ENCODE data around the gene TRMT44. TPM values are rescaled to one million over a fixed set of nuclear protein-coding genes. Genes with fewer than 3 reads are reported as not detected.

The TRMT44 gene, protein sequence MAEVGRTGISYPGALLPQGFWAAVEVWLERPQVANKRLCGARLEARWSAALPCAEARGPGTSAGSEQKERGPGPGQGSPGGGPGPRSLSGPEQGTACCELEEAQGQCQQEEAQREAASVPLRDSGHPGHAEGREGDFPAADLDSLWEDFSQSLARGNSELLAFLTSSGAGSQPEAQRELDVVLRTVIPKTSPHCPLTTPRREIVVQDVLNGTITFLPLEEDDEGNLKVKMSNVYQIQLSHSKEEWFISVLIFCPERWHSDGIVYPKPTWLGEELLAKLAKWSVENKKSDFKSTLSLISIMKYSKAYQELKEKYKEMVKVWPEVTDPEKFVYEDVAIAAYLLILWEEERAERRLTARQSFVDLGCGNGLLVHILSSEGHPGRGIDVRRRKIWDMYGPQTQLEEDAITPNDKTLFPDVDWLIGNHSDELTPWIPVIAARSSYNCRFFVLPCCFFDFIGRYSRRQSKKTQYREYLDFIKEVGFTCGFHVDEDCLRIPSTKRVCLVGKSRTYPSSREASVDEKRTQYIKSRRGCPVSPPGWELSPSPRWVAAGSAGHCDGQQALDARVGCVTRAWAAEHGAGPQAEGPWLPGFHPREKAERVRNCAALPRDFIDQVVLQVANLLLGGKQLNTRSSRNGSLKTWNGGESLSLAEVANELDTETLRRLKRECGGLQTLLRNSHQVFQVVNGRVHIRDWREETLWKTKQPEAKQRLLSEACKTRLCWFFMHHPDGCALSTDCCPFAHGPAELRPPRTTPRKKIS
- total RNA-seq (2021; ENCODE audit: unreplicated experiment) = 25.8 TPM
- 8.2 and 10.2 TPM in 2 replicates for polyA plus RNA-seq (2012)
- Bru-seq, nascent RNA = percentile 79 among the genes with signal in this experiment
- percentile 69 among the genes with signal in this experiment for BruChase-seq, experiment 1, labeled RNA remaining after a 6-hour chase
- BruChase-seq, experiment 2, labeled RNA remaining after a 2-hour chase = percentile 73 among the genes with signal in this experiment
- long read RNA-seq, transcript TRMT44-201 (11 exons, 2,799 nt) = major isoform, 19 of 38 reads
- long read RNA-seq, partial matches to known transcripts = 7 of 38 reads
- long read RNA-seq, other reads (novel, unspliced or antisense) = 12 of 38 reads

DNA sequence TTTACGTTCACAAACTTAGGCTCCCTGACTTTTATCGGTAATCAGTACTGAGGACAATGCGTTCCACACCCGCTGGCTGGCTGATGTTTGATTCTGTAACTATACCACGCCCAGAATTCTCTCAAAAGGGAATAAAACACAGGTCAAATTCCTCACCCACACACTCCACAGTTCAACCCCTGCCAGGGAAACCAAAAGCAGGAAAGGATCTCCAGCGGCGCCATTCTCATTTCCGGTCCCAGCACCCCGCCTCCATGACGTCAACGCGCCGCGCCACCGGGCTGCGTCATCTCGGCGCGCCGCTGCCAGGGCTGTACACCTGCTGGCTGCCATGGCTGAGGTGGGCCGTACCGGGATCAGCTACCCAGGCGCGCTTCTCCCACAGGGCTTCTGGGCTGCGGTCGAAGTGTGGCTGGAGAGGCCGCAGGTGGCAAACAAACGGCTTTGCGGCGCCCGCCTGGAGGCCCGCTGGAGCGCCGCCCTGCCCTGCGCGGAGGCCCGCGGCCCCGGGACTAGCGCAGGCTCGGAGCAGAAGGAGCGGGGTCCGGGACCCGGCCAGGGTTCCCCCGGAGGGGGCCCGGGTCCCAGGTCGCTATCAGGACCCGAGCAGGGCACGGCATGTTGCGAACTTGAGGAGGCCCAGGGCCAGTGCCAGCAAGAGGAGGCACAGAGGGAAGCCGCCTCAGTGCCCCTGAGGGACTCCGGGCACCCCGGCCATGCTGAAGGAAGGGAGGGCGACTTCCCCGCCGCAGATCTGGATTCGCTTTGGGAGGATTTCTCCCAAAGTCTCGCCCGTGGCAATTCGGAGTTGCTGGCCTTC, at the start of gene TRMT44, which contains the start of gene ACOX3:
Gene TRMT44 (plus strand): TSS at position 286 of the 820 bp plus-strand sequence. CDS start 46 bp downstream, at position 332.
Gene ACOX3 (minus strand): TSS at position 232 of the 820 bp plus-strand sequence. CDS start 24,202 bp downstream, outside the sequence.
- POLR2A ChIA-PET = interaction anchor here (1.0 to 1.1 kb wide), 3 partner anchors 11 to 13 kb away, joined by 3 to 5 read pairs (median 3); no protein-coding TSS in a partner anchor
- CTCF ChIA-PET = no interaction called here
- no TSS peak for BruUV-seq (replicated peaks)

More for the DNA sequence above, at the start of gene TRMT44, which contains the start of gene ACOX3:
- H3K79me2 ChIP-seq (ENCODE audit: insufficient read depth, low read length) = peaks cover 93% of the 10 kb centered on the region
- H4K20me1 ChIP-seq (ENCODE audit: insufficient read depth) = no peaks in the 10 kb centered on the region
- H3K9me3 ChIP-seq (ENCODE audit: control insufficient read depth in 1 of 2, insufficient read depth in 1 of 2, low read depth in 1 of 2, low read length in 2 of 2) = no peaks in the 10 kb centered on the region
- intact Hi-C loops (cut with micrococcal nuclease) = loop anchor here (1.0 kb wide), 1 partner anchor 12 kb away; no protein-coding TSS in a partner anchor
- RAD21 ChIA-PET (ENCODE audit: low non-redundant PET in 1 of 2, low total read pairs in 2 of 2, uncharacterized antibody in 2 of 2, unreplicated experiment in 2 of 2) = interaction anchor here in 1 of 2 experiments (0.6 kb wide), 1 partner anchor 173 kb away, joined by 3 read pairs; no protein-coding TSS in a partner anchor
- H3K27me3 ChIP-seq (ENCODE audit: insufficient read depth, low read length) = no peaks in the 10 kb centered on the region
- H3K9me2 ChIP-seq (ENCODE audit: insufficient read depth) = no peaks in the 10 kb centered on the region
- ATAC-seq = peak; percentile 93
- H2AFZ ChIP-seq (ENCODE audit: low read depth, low read length, poor library complexity, severe bottlenecking) = no peak within 1 kb of the TSS
- peak within 1 kb of the TSS; percentile 93 for H3K4me2 ChIP-seq (ENCODE audit: low read length)
- H3K4me1 ChIP-seq (ENCODE audit: control insufficient read depth in 1 of 2, insufficient read depth in 2 of 2, low read length in 2 of 2) = peaks cover 11 to 19% of the 10 kb centered on the region in 2 experiments; a peak in 3 of 4 replicates
- H3K4me3 ChIP-seq (replicated peaks in 1 of 2; ENCODE audit: low read depth in 1 of 2, low read length in 2 of 2) = peak within 1 kb of the TSS; percentile 87 to 99
- TF ChIP-seq SIN3A (IDR thresholded peaks at IDR 0.05; ENCODE audit: low read depth) (peak; percentile 91), EGR1 (IDR thresholded peaks at IDR 0.05; ENCODE audit: low read depth) (peak; percentile 56), ZFX (IDR thresholded peaks at IDR 0.05) (peak; percentile 86), YY1 (IDR thresholded peaks at IDR 0.05; ENCODE audit: extremely low read depth, insufficient replicate concordance, low read depth, low read length) (peak; percentile 93), SRF (IDR thresholded peaks at IDR 0.05; ENCODE audit: low read depth) (peak; percentile 98), POLR2AphosphoS5 (IDR thresholded peaks at IDR 0.05; ENCODE audit: low read depth, low read length) (peak; percentile 90), SP1 (IDR thresholded peaks at IDR 0.05; ENCODE audit: low read depth) (peak; percentile 90), JUND (IDR thresholded peaks at IDR 0.05) (no peak), ELF1 (IDR thresholded peaks at IDR 0.05; ENCODE audit: borderline replicate concordance, low read depth) (peak; percentile 83), CBX3 (IDR thresholded peaks at IDR 0.05; ENCODE audit: low read depth) (peak; percentile 85), POLR2A (IDR thresholded peaks at IDR 0.05; ENCODE audit: borderline replicate concordance, extremely low read depth, insufficient read depth, insufficient read length) (peak; percentile 63), TCF7L2 (IDR thresholded peaks at IDR 0.05; ENCODE audit: borderline replicate concordance, extremely low read depth, insufficient read depth, insufficient read length) (no peak)
- TF ChIP-seq, protein P1, sequence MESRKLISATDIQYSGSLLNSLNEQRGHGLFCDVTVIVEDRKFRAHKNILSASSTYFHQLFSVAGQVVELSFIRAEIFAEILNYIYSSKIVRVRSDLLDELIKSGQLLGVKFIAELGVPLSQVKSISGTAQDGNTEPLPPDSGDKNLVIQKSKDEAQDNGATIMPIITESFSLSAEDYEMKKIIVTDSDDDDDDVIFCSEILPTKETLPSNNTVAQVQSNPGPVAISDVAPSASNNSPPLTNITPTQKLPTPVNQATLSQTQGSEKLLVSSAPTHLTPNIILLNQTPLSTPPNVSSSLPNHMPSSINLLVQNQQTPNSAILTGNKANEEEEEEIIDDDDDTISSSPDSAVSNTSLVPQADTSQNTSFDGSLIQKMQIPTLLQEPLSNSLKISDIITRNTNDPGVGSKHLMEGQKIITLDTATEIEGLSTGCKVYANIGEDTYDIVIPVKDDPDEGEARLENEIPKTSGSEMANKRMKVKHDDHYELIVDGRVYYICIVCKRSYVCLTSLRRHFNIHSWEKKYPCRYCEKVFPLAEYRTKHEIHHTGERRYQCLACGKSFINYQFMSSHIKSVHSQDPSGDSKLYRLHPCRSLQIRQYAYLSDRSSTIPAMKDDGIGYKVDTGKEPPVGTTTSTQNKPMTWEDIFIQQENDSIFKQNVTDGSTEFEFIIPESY (IDR thresholded peaks at IDR 0.05; ENCODE audit: extremely low read depth, insufficient replicate concordance, low read length) = no peak
- TF ChIP-seq, protein P2, sequence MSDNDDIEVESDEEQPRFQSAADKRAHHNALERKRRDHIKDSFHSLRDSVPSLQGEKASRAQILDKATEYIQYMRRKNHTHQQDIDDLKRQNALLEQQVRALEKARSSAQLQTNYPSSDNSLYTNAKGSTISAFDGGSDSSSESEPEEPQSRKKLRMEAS (IDR thresholded peaks at IDR 0.05) = peak; percentile 77
- TF ChIP-seq, protein P3, sequence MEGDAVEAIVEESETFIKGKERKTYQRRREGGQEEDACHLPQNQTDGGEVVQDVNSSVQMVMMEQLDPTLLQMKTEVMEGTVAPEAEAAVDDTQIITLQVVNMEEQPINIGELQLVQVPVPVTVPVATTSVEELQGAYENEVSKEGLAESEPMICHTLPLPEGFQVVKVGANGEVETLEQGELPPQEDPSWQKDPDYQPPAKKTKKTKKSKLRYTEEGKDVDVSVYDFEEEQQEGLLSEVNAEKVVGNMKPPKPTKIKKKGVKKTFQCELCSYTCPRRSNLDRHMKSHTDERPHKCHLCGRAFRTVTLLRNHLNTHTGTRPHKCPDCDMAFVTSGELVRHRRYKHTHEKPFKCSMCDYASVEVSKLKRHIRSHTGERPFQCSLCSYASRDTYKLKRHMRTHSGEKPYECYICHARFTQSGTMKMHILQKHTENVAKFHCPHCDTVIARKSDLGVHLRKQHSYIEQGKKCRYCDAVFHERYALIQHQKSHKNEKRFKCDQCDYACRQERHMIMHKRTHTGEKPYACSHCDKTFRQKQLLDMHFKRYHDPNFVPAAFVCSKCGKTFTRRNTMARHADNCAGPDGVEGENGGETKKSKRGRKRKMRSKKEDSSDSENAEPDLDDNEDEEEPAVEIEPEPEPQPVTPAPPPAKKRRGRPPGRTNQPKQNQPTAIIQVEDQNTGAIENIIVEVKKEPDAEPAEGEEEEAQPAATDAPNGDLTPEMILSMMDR (IDR thresholded peaks at IDR 0.05 in 2 of 3, conservative IDR thresholded peaks at IDR 0.05 in 1 of 3; ENCODE audit: borderline replicate concordance in 1 of 3, insufficient read depth in 1 of 3, low read depth in 2 of 3, low read length in 2 of 3) = no peak
- peak; percentile 78 for DNase-seq (ENCODE audit: low read depth, low spot score)
- peak within 1 kb of the TSS; percentile 82 for H3K9ac ChIP-seq (ENCODE audit: low read length)
- 0 out of 4 replicates have a peak, but pooled peaks cover 0 to 2% of the 10 kb centered on the region in 2 experiments for H3K36me3 ChIP-seq (ENCODE audit: control insufficient read depth in 1 of 2, insufficient read depth in 2 of 2, low read length in 2 of 2)
- H3K27ac ChIP-seq (ENCODE audit: low read depth, low read length) = peak within 1 kb of the TSS; percentile 78
